Sigmoid colon (tissue), 7 donors: ENCODE measurements around the gene DENND5A. TPM values are rescaled to one million over a fixed set of nuclear protein-coding genes. Genes with fewer than 3 reads are reported as not detected.

Experiments used
- DNase-seq: peaks from one replicate; pipeline ENCODE4 v3.0.0-alpha.2; 2019
- H3K27ac ChIP-seq, 4 donors: fragments of 200-600 bp; sonication (generic); one replicate each; pipeline ENCODE4 v1.5.1; 2016 to 2019; ENCODE audit warnings: mild to moderate bottlenecking in 1 of 4
- H3K27me3 ChIP-seq, 3 donors: fragments of 200-600 bp; sonication (generic); one replicate each; pipeline ENCODE4 v1.5.1; 2019; ENCODE audit warnings: mild to moderate bottlenecking in 1 of 3
- H3K36me3 ChIP-seq, 4 donors: fragments of 200-600 bp; sonication (generic); one replicate each; pipeline ENCODE4 v1.5.1; 2016 to 2019
- H3K4me1 ChIP-seq, 4 donors: fragments of 200-600 bp; sonication (generic); one replicate each; pipeline ENCODE4 v1.5.1; 2017 to 2019
- H3K4me3 ChIP-seq, 4 donors: fragments of 200-600 bp; sonication (generic); one replicate each; pipeline ENCODE4 v1.5.1; 2017 to 2019; ENCODE audit warnings: mild to moderate bottlenecking in 2 of 4, moderate library complexity in 1 of 4
- H3K9me3 ChIP-seq, 4 donors: fragments of 200-600 bp in 3 of 4; sonication (generic) in 3 of 4; one replicate each; pipeline versions ENCODE4 v1.5.1 to v1.6.1; 2013 to 2019
- CTCF ChIP-seq, 4 experiments: fragments of 450-650 bp in 3 of 4; fragments of 200-600 bp in 1 of 4; IDR thresholded peaks; one replicate each; pipeline ENCODE4 v1.5.1; 2016 to 2019; ENCODE audit warnings: antibody characterized with exemption in 4 of 4, mild to moderate bottlenecking in 3 of 4, moderate library complexity in 2 of 4
- EP300 ChIP-seq, 4 donors: sonication (generic); formaldehyde crosslinking; IDR thresholded peaks; one replicate each; pipeline ENCODE4 v1.6.1; 2017; ENCODE audit warnings: antibody characterized with exemption in 4 of 4
- POLR2A ChIP-seq, 2 donors: fragments of 450-650 bp; IDR thresholded peaks; one replicate each; pipeline ENCODE4 v1.6.1; 2016; ENCODE audit warnings: antibody characterized with exemption in 2 of 2, mild to moderate bottlenecking in 2 of 2, moderate library complexity in 2 of 2
- POLR2AphosphoS5 ChIP-seq, 4 donors: sonication (generic); formaldehyde crosslinking; IDR thresholded peaks; one replicate each; pipeline ENCODE4 v1.6.1; 2017; ENCODE audit warnings: antibody characterized with exemption in 4 of 4
- WGBS, 2 donors: extraction: QIAGEN DNeasy Blood & Tissue Kit; methylation state at CpG; one replicate each; pipeline ENCODE4 v1.1.7; 2013; 5-methylcytosine and 5-hydroxymethylcytosine counted together
- intact Hi-C: fragments of 100-400 bp; cut with DNase I; formaldehyde crosslinking; loops from one replicate; pipeline ENCODE4 v1.15.1; 2023
- polyA plus RNA-seq, 3 donors: library from polyadenylated mRNA; stranded (reverse); fragments of 200-250 nt; gene quantifications; one replicate each; pipeline ENCODE4 v1.2.3, GENCODE V29; 2013
- total RNA-seq, 4 donors: library from RNA; depleted of rRNA; stranded (reverse); fragments of >200 nt; gene quantifications; one replicate each; pipeline ENCODE4 v1.1.0, GENCODE V29; 2016
- donor health status: healthy with polysubstance abuse.
- donor health status: Bipolar disorder and iron deficiency.
- donor health status: healthy.

The DENND5A gene
- total and polyA plus RNA-seq, 7 donors, result 9.7 to 130 (median 89.2) TPM

GRCh38 chr11:9136741-9137140, 128.4 kb downstream of the DENND5A start:
- no peak overlapping the region for H3K27ac ChIP-seq
- intact Hi-C loops, result loop anchor here (1.0 to 5.0 kb wide), 3 partner anchors 121 to 224 kb away; no protein-coding TSS in a partner anchor
- H3K4me1 ChIP-seq, result peaks cover 0 to 6% (median 1%) of the 10 kb centered on the region in 4 donors
- DNase-seq, result no peak
- H3K4me3 ChIP-seq, result no peak overlapping the region
- WGBS, 2 donors, result 83 to 95% methylated on average over 2 of the region's 2 CpGs
- H3K27me3 ChIP-seq, result no peaks in the 10 kb centered on the region
- peaks cover 8 to 38% (median 15%) of the 10 kb centered on the region in 4 donors for H3K36me3 ChIP-seq
- TF ChIP-seq EP300 (IDR thresholded peaks at IDR 0.05), result no peak
- TF ChIP-seq POLR2A (IDR thresholded peaks at IDR 0.05), result no peak
- no peak for TF ChIP-seq CTCF (IDR thresholded peaks at IDR 0.05)
- no peak for TF ChIP-seq POLR2AphosphoS5 (IDR thresholded peaks at IDR 0.05)
- no peaks in the 10 kb centered on the region for H3K9me3 ChIP-seq

GRCh38 chr11:9133956-9134355, 131.2 kb downstream of the DENND5A start:
- no peaks in the 10 kb centered on the region for H3K9me3 ChIP-seq
- DNase-seq, result no peak
- H3K27me3 ChIP-seq, result no peaks in the 10 kb centered on the region
- WGBS, 2 donors, result 88 to 94% methylated on average over 2 of the region's 2 CpGs
- TF ChIP-seq CTCF (IDR thresholded peaks at IDR 0.05), result no peak
- no peak for TF ChIP-seq EP300 (IDR thresholded peaks at IDR 0.05)
- no peak for TF ChIP-seq POLR2A (IDR thresholded peaks at IDR 0.05)
- TF ChIP-seq POLR2AphosphoS5 (IDR thresholded peaks at IDR 0.05), result no peak
- intact Hi-C loops, result no loop called here
- H3K36me3 ChIP-seq, result peaks cover 0 to 11% (median 1%) of the 10 kb centered on the region in 4 donors
- no peak overlapping the region for H3K27ac ChIP-seq
- peaks cover 0 to 6% (median under 1%) of the 10 kb centered on the region in 4 donors for H3K4me1 ChIP-seq
- H3K4me3 ChIP-seq, result no peak overlapping the region

GRCh38 chr11:9132203-9132878, 132.8 kb downstream of the DENND5A start:
- Histone ChIP-seq H3K4me3 (no peak overlapping the region), H3K27ac (no peak overlapping the region), H3K27me3 (no peaks in the 10 kb centered on the region), H3K4me1 (peaks cover 0 to 3% (median 0%) of the 10 kb centered on the region in 4 donors), H3K36me3 (no peaks in the 10 kb centered on the region), H3K9me3 (no peaks in the 10 kb centered on the region)
- WGBS, 2 donors, result 93 to 94% methylated on average over 5 of the region's 5 CpGs
- intact Hi-C loops, result no loop called here
- no peak for TF ChIP-seq POLR2AphosphoS5 (IDR thresholded peaks at IDR 0.05)
- TF ChIP-seq POLR2A (IDR thresholded peaks at IDR 0.05), result no peak
- TF ChIP-seq CTCF (IDR thresholded peaks at IDR 0.05), result no peak
- no peak for TF ChIP-seq EP300 (IDR thresholded peaks at IDR 0.05)
- DNase-seq, result no peak

- no peak overlapping the region for H3K27ac ChIP-seq
- H3K4me3 ChIP-seq, result no peak overlapping the region
- intact Hi-C loops, result no loop called here
Observed at GRCh38 chr11:9130297-9130696, 134.9 kb downstream of the DENND5A start.

GRCh38 chr11:9126636-9127035, 138.5 kb downstream of the DENND5A start:
- H3K4me3 ChIP-seq, result no peak overlapping the region
- H3K36me3 ChIP-seq, result no peaks in the 10 kb centered on the region
- H3K27ac ChIP-seq, result no peak overlapping the region
- H3K27me3 ChIP-seq, result no peaks in the 10 kb centered on the region
- TF ChIP-seq CTCF (IDR thresholded peaks at IDR 0.05) (no peak), POLR2AphosphoS5 (IDR thresholded peaks at IDR 0.05) (no peak), EP300 (IDR thresholded peaks at IDR 0.05) (no peak), POLR2A (IDR thresholded peaks at IDR 0.05) (no peak)
- H3K4me1 ChIP-seq, result no peaks in the 10 kb centered on the region
- intact Hi-C loops, result no loop called here
- no peak for DNase-seq
- no peaks in the 10 kb centered on the region for H3K9me3 ChIP-seq
- WGBS, 2 donors, result 15 to 38% methylated on average over 2 of the region's 2 CpGs

More at GRCh38 chr11:9130297-9130696, 134.9 kb downstream of the DENND5A start:
- Histone ChIP-seq H3K4me1 (no peaks in the 10 kb centered on the region), H3K36me3 (no peaks in the 10 kb centered on the region), H3K9me3 (no peaks in the 10 kb centered on the region), H3K27me3 (no peaks in the 10 kb centered on the region)
- DNase-seq, result no peak
- 88 to 94% methylated on average over 1 of the region's 1 CpG for WGBS, 2 donors
- no peak for TF ChIP-seq POLR2A (IDR thresholded peaks at IDR 0.05)
- TF ChIP-seq POLR2AphosphoS5 (IDR thresholded peaks at IDR 0.05), result no peak
- no peak for TF ChIP-seq EP300 (IDR thresholded peaks at IDR 0.05)
